IPS-NIHi7 (cell line): Measurements from ENCODE around the gene ARHGAP44.

Experiments
- DNase-seq: peaks from one replicate; pipeline ENCODE4 v3.0.0; 2012; ENCODE audit warnings: mixed read lengths; ENCODE audit errors: extremely low spot score

ARHGAP44 gene

GRCh38 chr17:12994341-12995074 is 205.2 kb downstream of the ARHGAP44 start:
- no peak for DNase-seq

GRCh38 chr17:12995106-12995895 is 206.0 kb downstream of the ARHGAP44 start:
- no peak for DNase-seq

GRCh38 chr17:12995896-12996295 is 206.6 kb downstream of the ARHGAP44 start:
- no peak for DNase-seq

GRCh38 chr17:12996357-12996756 is 207.1 kb downstream of the ARHGAP44 start:
- DNase-seq: no peak

- no peak for DNase-seq
These were observed 207.6 kb downstream of the ARHGAP44 start for GRCh38 chr17:12996941-12997340.

- no peak for DNase-seq
These were observed 209.2 kb downstream of the ARHGAP44 start for GRCh38 chr17:12998461-12998860.

GRCh38 chr17:12998874-12999273 is 209.6 kb downstream of the ARHGAP44 start:
- no peak for DNase-seq

GRCh38 chr17:13000561-13000960 is 211.3 kb downstream of the ARHGAP44 start:
- DNase-seq: no peak

GRCh38 chr17:13001991-13002615 is 212.8 kb downstream of the ARHGAP44 start:
- DNase-seq: no peak

GRCh38 chr17:13002761-13003453 is 213.6 kb downstream of the ARHGAP44 start:
- DNase-seq: peak; percentile 80

GRCh38 chr17:13003454-13003851 is 214.2 kb downstream of the ARHGAP44 start:
- no peak for DNase-seq

GRCh38 chr17:13003927-13004326 is 214.6 kb downstream of the ARHGAP44 start:
- no peak for DNase-seq

GRCh38 chr17:13004336-13004735 is 215.0 kb downstream of the ARHGAP44 start:
- no peak for DNase-seq

- DNase-seq: no peak
These were observed 216.2 kb downstream of the ARHGAP44 start for GRCh38 chr17:13005530-13005929.

- no peak for DNase-seq
These were observed 219.2 kb downstream of the ARHGAP44 start for GRCh38 chr17:13008461-13008860.

GRCh38 chr17:13010959-13011358 is 221.7 kb downstream of the ARHGAP44 start:
- DNase-seq: no peak

GRCh38 chr17:13014801-13015200 is 225.5 kb downstream of the ARHGAP44 start:
- no peak for DNase-seq

- DNase-seq: no peak
These were observed 227.8 kb downstream of the ARHGAP44 start for GRCh38 chr17:13016881-13017654.

GRCh38 chr17:13017655-13018459 is 228.6 kb downstream of the ARHGAP44 start, which contains the start of gene ELAC2:
TSS of gene ELAC2 (minus strand) at chr17:13018027. CDS start at chr17:13017947, 80 bp downstream.
- peak; percentile 99 for DNase-seq

- DNase-seq: no peak
These were observed 234.7 kb downstream of the ARHGAP44 start for GRCh38 chr17:13024016-13024415.
